Vein endothelial cell (primary cell): ENCODE data around the gene STX19. TPM values are rescaled to one million over a fixed set of nuclear protein-coding genes. Genes with fewer than 3 reads are reported as not detected.

ENCODE experiments used
- small RNA-seq: library from RNA; depleted of rRNA; stranded (forward); fragments of <200 nt; gene quantifications from one replicate; pipeline ENCODE3, GENCODE V24; 2012
- total RNA-seq: library from RNA; depleted of rRNA; stranded (reverse); fragments of >200 nt; gene quantifications from 2 replicates; pipeline ENCODE4 v1.2.3, GENCODE V29; 2012

Gene STX19, protein sequence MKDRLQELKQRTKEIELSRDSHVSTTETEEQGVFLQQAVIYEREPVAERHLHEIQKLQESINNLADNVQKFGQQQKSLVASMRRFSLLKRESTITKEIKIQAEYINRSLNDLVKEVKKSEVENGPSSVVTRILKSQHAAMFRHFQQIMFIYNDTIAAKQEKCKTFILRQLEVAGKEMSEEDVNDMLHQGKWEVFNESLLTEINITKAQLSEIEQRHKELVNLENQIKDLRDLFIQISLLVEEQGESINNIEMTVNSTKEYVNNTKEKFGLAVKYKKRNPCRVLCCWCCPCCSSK
- not detected in 2 replicates for total RNA-seq

DNA sequence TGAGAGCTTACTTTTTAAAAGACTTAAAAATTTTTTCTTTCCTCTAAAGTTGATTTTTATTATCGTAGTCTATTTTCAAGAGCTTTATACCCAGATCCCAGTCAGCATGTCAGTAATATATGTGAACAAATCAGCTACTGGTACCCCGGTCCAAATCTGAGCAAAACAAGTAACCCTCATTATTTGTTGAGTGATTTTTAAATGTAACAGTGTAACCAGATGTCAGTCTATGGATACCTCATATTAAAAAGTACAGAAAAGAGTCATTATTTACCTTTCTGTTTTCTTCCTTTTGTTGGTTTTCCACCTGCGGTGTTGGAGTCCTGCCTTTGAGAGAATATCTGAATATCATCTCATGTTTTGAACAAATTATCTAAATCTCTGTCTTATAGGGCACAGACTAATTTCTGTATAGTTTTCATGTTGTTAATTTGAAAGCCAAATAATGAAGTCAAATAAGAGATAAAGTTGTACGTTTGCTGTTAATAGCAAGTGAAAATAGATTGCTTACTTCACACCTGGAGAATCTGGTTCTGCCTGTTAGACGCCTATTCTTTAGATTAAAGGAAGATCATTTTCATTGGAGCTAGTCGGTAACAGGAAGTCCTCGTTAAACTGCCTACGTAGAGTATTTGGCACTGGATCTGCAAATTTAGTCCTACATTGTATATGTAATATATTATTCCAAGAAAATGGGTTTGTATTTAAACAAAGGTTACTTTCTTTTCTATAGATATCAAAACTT is at the start of gene STX19:
TSS of gene STX19 (minus strand) at position 505 of the 745 bp plus-strand sequence. CDS start 13,328 bp downstream, outside the sequence.

DNA sequence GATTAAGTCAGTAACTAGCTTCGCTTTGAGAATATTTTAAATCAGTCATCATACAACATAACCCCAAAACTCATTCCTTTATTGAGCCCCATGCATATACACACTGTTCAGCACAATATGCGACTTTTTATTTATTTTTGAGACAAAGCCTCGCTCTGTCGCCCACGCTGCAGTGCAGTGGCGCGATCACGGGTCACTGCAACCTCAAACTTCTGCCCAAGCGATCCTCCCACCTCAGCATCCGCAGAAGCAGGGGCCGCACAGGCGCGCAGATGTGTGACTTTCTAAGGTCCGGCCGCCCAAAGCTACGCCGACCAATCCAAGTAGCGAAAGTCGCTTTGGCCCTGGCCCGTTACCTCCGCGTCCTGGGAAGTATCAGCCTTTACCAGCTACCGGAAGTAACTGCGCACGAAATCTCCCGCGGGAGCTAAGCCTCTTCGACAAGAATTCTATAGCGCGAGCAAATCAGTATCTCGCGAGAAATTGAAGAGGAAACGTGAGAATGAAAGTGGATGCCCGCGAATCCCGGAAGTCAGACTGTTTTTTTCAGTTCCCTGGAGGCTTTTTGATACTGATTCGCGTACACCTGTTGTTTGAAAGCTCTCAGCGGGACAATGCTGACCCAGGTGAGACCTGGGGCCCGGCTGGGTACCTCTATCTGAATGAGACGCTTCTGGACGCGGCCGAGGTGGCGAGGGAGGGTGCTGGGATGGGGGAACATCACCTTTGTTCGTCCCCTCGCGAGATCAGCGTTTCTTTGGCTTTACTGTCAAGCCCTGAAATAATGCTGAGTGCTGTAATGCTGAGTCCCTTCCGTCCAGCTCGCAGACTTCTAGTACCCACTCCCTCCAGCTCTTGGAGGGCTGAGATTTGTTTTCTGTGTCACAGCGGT is 34.4 kb upstream of the STX19 start, which contains the start of the genes DHFR2 and NSUN3:
TSS of gene DHFR2 (minus strand) at position 404 of the 892 bp plus-strand sequence. CDS start 1,405 bp downstream, outside the sequence.
TSS of gene NSUN3 (plus strand) at position 549 of the 892 bp plus-strand sequence. CDS start at position 615, 66 bp downstream.

DNA sequence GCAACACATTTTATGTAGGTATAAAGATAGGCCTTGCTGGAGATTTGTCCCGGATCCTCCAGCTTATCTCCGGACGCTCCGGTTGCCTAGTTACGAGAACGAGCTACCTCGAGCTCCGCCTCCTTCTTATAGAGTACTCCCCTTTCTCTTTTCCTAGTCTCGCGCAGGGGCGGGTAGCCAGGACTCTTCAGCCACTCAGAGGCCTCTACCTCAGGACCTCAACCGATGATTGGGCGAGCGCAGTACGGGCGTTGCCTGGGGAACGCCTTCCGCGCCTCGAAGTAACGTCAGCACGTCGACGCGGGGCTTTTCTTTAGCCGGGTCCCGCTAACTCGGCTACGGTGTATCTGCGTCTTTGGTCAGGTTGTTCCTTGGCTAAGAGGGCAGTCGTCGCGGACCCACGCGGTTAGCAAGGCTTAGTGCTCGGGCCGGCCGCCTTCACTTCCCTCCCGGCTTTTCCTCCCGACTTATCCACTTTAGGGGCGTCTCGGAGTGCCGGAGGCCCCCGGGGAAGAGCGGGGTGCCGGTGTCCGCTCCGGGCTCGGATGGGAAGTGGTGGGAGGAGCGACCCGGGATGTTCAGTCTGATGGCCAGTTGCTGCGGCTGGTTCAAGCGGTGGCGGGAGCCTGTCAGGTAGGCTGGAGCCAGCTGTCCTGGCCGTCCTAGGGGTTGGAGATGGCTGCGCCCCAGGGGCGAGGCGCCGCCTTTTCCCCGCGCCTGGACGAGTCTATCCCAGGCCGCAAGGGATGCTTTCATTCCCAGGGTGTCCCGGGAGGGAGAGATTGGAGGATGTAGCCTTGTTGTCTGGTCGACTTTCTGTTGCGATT is 48.3 kb downstream of the STX19 start, which contains the start of gene ARL13B:
TSS of gene ARL13B (plus strand) at position 306 of the 827 bp plus-strand sequence. CDS start at position 575, 269 bp downstream.

DNA sequence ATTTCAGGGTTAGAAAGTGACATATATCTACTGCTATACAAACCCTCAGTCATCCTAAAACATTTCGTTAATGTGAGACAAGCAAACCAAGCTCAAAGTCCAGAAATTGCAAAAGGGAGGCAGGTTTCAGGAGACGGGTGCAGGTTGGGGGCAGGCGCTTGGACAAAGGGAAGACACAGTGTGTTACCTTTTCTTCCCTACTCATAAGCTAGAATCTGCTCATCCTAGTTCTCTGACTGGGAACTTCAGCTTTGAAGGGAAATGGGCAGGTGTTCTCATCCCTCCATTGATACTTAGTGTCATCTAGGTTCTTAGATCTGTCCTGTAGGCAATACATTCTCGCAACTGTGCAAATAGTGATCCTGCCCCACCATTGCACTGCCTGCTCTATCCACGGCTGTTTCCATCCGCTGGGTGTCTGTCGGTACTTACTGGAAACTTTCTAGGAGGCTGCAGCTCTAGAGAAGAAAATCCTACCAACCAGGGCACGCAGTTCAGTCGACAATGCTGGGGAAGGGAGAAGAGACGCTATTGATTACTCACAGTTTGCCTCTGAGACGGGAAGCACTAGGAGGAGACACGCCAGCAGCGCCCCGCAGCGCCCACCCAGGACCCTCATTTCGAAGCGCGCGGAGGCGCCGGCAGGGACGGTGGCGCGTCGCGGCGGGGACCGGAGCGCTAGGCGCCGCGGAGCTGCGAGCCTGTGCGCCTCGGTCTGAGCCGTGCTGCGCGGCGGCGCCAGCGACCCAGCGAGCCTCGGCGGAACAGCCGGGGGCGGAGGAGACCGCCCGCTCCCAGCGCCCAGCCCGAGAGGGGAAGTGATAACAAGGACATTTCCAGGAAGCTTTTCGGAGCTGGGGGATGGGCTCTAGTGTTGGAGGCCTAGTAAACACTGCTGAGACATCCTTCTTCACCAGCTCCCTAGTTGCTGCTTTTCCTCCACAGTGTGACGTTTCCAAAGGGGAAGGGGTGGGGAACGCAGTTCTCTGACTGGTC is 55.0 kb downstream of the STX19 start, which contains the start of gene PROS1:
TSS of gene PROS1 (minus strand) at position 766 of the 996 bp plus-strand sequence. CDS start at position 619, 147 bp downstream.

Small RNA genes lying within 50 kb of the gene (small RNA-seq; reads per million reads assigned to genes)
- not detected for gene RF00019
- not detected for gene RNU6-511P

Other genes starting within 250 kb of the STX19 start
- 9.1 and 12.6 TPM in 2 replicates for gene PROS1, start 54.7 kb downstream of the STX19 start, total RNA-seq
- gene ARL13B, start 48.4 kb downstream of the STX19 start, total RNA-seq, result 6.9 and 11.0 TPM in 2 replicates
- 2.4 and 2.9 TPM in 2 replicates for gene DHFR2, start 34.3 kb upstream of the STX19 start, total RNA-seq
- 10.1 and 11.9 TPM in 2 replicates for gene NSUN3, start 34.5 kb upstream of the STX19 start, total RNA-seq